Peyer's patch (tissue), 4 donors: ENCODE measurements around the gene PCDHA5.

Source experiments
- POLR2A ChIP-seq, 2 donors: fragments of 450-650 bp; IDR thresholded peaks; one replicate each; pipeline ENCODE4 v1.5.1; 2017; ENCODE audit warnings: antibody characterized with exemption in 2 of 2, mild to moderate bottlenecking in 2 of 2, moderate library complexity in 2 of 2
- TF ChIP-seq, protein P1 (sequence below), 6 experiments: fragments of 450-650 bp in 4 of 6; fragments of 200-600 bp in 2 of 6; sonication (generic) in 1 of 6; IDR thresholded peaks; one replicate each; pipeline ENCODE4 v1.5.1; 2017 to 2019; ENCODE audit warnings: antibody characterized with exemption in 6 of 6, mild to moderate bottlenecking in 3 of 6, moderate library complexity in 1 of 6

DNA sequence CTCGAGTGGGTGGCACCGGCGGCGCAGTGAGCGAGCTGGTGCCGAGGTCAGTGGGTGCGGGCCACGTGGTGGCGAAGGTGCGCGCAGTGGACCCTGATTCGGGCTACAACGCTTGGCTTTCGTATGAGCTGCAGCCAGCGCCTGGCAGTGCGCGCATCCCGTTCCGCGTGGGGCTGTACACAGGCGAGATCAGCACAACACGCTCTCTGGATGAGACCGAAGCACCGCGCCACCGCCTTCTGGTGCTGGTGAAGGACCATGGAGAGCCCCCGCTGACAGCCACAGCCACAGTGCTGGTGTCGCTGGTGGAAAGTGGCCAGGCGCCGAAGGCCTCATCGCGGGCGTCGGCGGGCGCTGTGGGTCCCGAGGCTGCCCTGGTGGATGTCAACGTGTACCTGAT lies 2.1 kb downstream of the PCDHA5 start:
- TF ChIP-seq, protein P1, sequence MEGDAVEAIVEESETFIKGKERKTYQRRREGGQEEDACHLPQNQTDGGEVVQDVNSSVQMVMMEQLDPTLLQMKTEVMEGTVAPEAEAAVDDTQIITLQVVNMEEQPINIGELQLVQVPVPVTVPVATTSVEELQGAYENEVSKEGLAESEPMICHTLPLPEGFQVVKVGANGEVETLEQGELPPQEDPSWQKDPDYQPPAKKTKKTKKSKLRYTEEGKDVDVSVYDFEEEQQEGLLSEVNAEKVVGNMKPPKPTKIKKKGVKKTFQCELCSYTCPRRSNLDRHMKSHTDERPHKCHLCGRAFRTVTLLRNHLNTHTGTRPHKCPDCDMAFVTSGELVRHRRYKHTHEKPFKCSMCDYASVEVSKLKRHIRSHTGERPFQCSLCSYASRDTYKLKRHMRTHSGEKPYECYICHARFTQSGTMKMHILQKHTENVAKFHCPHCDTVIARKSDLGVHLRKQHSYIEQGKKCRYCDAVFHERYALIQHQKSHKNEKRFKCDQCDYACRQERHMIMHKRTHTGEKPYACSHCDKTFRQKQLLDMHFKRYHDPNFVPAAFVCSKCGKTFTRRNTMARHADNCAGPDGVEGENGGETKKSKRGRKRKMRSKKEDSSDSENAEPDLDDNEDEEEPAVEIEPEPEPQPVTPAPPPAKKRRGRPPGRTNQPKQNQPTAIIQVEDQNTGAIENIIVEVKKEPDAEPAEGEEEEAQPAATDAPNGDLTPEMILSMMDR (IDR thresholded peaks at IDR 0.05): no peak
- no peak for TF ChIP-seq POLR2A (IDR thresholded peaks at IDR 0.05)
